ENCODE results near the gene EFNB1. TPM values are rescaled to one million over a fixed set of nuclear protein-coding genes. Genes with fewer than 3 reads are reported as not detected.

Gene EFNB1
- total RNA-seq, 4 donors from 2014 or later: 37.1 to 94.2 (median 37.7) TPM

DNA sequence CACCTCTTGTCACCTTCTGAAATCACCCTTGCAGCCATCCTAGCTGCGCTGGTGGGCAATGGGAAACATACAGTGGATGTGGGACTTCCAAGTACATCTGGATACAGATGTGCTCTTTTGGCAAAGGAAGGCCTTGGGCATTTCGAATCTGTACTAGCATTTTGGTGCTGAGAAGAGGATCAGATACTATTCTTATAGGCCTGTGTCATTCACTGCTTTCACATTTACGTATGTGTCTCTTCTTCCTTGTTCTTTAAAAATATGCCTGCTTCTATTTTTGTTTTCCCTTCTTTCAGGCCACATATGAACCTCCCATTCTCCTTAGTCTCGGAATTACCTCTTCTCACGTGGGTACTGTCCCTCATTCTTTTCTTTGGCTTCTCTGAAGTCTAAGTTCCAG lies 53.1 kb downstream of the EFNB1 start:
- TF ChIP-seq, protein P1, sequence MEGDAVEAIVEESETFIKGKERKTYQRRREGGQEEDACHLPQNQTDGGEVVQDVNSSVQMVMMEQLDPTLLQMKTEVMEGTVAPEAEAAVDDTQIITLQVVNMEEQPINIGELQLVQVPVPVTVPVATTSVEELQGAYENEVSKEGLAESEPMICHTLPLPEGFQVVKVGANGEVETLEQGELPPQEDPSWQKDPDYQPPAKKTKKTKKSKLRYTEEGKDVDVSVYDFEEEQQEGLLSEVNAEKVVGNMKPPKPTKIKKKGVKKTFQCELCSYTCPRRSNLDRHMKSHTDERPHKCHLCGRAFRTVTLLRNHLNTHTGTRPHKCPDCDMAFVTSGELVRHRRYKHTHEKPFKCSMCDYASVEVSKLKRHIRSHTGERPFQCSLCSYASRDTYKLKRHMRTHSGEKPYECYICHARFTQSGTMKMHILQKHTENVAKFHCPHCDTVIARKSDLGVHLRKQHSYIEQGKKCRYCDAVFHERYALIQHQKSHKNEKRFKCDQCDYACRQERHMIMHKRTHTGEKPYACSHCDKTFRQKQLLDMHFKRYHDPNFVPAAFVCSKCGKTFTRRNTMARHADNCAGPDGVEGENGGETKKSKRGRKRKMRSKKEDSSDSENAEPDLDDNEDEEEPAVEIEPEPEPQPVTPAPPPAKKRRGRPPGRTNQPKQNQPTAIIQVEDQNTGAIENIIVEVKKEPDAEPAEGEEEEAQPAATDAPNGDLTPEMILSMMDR (IDR thresholded peaks at IDR 0.05; ENCODE audit: low read depth): no peak

DNA sequence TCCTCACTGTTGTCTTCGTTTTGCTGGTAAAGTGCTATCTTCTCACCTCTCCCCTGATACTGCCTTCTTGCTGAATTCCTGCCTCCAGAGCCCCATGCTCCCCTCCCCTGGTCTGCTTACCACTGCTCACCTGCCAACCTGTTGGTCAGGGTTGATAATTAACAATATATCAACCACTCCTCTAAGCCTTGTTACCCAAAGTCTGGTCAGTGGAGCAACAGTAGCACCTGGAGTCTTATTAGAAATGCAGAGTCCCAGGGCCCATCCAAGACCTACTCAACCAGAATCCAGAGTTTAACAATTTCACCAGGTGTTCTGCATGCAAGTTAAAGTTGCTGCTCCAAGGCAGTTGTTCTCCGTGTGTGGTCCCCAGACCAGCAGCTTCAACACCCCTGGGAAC lies 55.0 kb downstream of the EFNB1 start:
- TF ChIP-seq, protein P1 (IDR thresholded peaks at IDR 0.05; ENCODE audit: low read depth): no peak

DNA sequence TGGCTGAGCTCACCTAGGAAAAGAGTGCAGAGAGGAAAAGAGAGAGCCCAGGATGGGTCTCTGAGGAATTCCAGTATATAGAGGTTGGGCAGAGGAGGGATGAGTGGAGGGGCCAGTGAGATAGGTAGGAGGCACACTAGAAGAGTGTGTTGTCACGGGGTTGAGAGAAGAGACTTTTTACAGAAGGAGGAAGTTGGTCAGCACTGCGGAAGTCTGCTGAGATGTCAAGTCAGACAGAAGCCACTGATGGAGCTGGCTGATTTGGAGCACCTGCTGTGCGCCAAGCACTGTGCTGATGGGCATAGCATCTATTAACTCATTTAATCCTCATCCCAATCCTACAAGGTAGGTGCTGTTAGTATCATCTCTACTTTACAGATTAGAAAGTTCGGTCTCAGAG lies 60.4 kb downstream of the EFNB1 start:
- TF ChIP-seq, protein P1 (IDR thresholded peaks at IDR 0.05; ENCODE audit: low read depth): no peak

Other genes starting within 250 kb of the EFNB1 start
- 10 to 100 TPM; 14.0 to 25.4 (median 14.9) TPM for gene STARD8, start 181.4 kb upstream of the EFNB1 start, total RNA-seq

All from subcutaneous adipose tissue (tissue), 4 donors.